Body of pancreas (tissue), 4 donors: ENCODE data around the gene KLHDC4.

Source experiments
- POLR2A ChIP-seq, 3 donors: fragments of 450-650 bp; IDR thresholded peaks; one replicate each; pipeline ENCODE4 v1.6.1; 2016; ENCODE audit warnings: antibody characterized with exemption in 3 of 3, mild to moderate bottlenecking in 2 of 3
- TF ChIP-seq, protein P1 (sequence below), 7 experiments: fragments of 450-650 bp in 4 of 7; fragments of 200-600 bp in 3 of 7; sonication (generic) in 3 of 7; IDR thresholded peaks; one replicate each; pipeline ENCODE4 v1.5.1; 2016 to 2019; ENCODE audit warnings: antibody characterized with exemption in 7 of 7

- TF ChIP-seq, protein P1, sequence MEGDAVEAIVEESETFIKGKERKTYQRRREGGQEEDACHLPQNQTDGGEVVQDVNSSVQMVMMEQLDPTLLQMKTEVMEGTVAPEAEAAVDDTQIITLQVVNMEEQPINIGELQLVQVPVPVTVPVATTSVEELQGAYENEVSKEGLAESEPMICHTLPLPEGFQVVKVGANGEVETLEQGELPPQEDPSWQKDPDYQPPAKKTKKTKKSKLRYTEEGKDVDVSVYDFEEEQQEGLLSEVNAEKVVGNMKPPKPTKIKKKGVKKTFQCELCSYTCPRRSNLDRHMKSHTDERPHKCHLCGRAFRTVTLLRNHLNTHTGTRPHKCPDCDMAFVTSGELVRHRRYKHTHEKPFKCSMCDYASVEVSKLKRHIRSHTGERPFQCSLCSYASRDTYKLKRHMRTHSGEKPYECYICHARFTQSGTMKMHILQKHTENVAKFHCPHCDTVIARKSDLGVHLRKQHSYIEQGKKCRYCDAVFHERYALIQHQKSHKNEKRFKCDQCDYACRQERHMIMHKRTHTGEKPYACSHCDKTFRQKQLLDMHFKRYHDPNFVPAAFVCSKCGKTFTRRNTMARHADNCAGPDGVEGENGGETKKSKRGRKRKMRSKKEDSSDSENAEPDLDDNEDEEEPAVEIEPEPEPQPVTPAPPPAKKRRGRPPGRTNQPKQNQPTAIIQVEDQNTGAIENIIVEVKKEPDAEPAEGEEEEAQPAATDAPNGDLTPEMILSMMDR (IDR thresholded peaks at IDR 0.05), result no peak
- TF ChIP-seq POLR2A (IDR thresholded peaks at IDR 0.05), result no peak
Observed at GRCh38 chr16:87698241-87698640, 67.5 kb downstream of the KLHDC4 start.
